Measurements from ENCODE around the gene LAMC3. TPM values are rescaled to one million over a fixed set of nuclear protein-coding genes. Genes with fewer than 3 reads are reported as not detected.

Gene LAMC3
- total RNA-seq, 1 donor from 2014 or later: 1.6 TPM

GRCh38 chr9:131046093-131046380 is 37.1 kb downstream of the LAMC3 start:
- Histone ChIP-seq H3K27ac (no peak overlapping the region), H3K27me3 (no peaks in the 10 kb centered on the region), H3K4me1 (no peaks in the 10 kb centered on the region), H3K36me3 (no peaks in the 10 kb centered on the region), H3K4me3 (no peak overlapping the region), H3K9me3 (no peaks in the 10 kb centered on the region)
- TF ChIP-seq CTCF (IDR thresholded peaks at IDR 0.05): no peak
- no peak for DNase-seq (ENCODE audit: low spot score in 2 of 2)
- intact Hi-C loops (cut with DNase I): loop anchor here (5.0 kb wide), 3 partner anchors 39 to 339 kb away; partner anchors contain the start of gene LAMC3

- Histone ChIP-seq H3K27ac (no peak overlapping the region), H3K9me3 (no peaks in the 10 kb centered on the region), H3K27me3 (no peaks in the 10 kb centered on the region), H3K4me3 (peak overlapping the region; percentile 3 to 43), H3K4me1 (no peaks in the 10 kb centered on the region), H3K36me3 (no peaks in the 10 kb centered on the region)
- TF ChIP-seq CTCF (IDR thresholded peaks at IDR 0.05): peak; percentile 93 to 98 (median 96)
- intact Hi-C loops (cut with DNase I): loop anchor here (5.0 kb wide), 3 partner anchors 39 to 339 kb away; partner anchors contain the start of gene LAMC3
- peak in 1 of 2 donors; percentile 75 for DNase-seq (ENCODE audit: low spot score in 2 of 2)
Observed at GRCh38 chr9:131046581-131047202, 37.7 kb downstream of the LAMC3 start.

GRCh38 chr9:131048332-131048731 is 39.4 kb downstream of the LAMC3 start:
- no peak for TF ChIP-seq CTCF (IDR thresholded peaks at IDR 0.05)
- Histone ChIP-seq H3K4me3 (no peak overlapping the region), H3K36me3 (no peaks in the 10 kb centered on the region), H3K27me3 (no peaks in the 10 kb centered on the region), H3K27ac (no peak overlapping the region), H3K4me1 (no peaks in the 10 kb centered on the region), H3K9me3 (no peaks in the 10 kb centered on the region)
- DNase-seq (ENCODE audit: low spot score in 2 of 2): peak in 1 of 2 donors; percentile 56
- intact Hi-C loops (cut with DNase I): loop anchor here (5.0 kb wide), 3 partner anchors 41 to 341 kb away; partner anchors contain the start of gene LAMC3

GRCh38 chr9:131048820-131049219 is 39.8 kb downstream of the LAMC3 start:
- Histone ChIP-seq H3K4me1 (no peaks in the 10 kb centered on the region), H3K27me3 (no peaks in the 10 kb centered on the region), H3K36me3 (no peaks in the 10 kb centered on the region), H3K9me3 (no peaks in the 10 kb centered on the region), H3K4me3 (no peak overlapping the region), H3K27ac (no peak overlapping the region)
- TF ChIP-seq CTCF (IDR thresholded peaks at IDR 0.05): no peak
- DNase-seq (ENCODE audit: low spot score in 2 of 2): peak in 1 of 2 donors; percentile 52
- intact Hi-C loops (cut with DNase I): loop anchor here (5.0 kb wide), 3 partner anchors 42 to 342 kb away; partner anchors contain the start of gene LAMC3

GRCh38 chr9:131049829-131050715 is 41.1 kb downstream of the LAMC3 start:
- Histone ChIP-seq H3K27me3 (no peaks in the 10 kb centered on the region), H3K36me3 (no peaks in the 10 kb centered on the region), H3K9me3 (no peaks in the 10 kb centered on the region), H3K4me3 (no peak overlapping the region), H3K4me1 (no peaks in the 10 kb centered on the region), H3K27ac (no peak overlapping the region)
- intact Hi-C loops (cut with DNase I): loop anchor here (5.0 kb wide), 3 partner anchors 43 to 343 kb away; partner anchors contain the start of gene LAMC3
- TF ChIP-seq CTCF (IDR thresholded peaks at IDR 0.05): no peak
- no peak for DNase-seq (ENCODE audit: low spot score in 2 of 2)
